ENCODE measurements around the gene SP6.

DNA sequence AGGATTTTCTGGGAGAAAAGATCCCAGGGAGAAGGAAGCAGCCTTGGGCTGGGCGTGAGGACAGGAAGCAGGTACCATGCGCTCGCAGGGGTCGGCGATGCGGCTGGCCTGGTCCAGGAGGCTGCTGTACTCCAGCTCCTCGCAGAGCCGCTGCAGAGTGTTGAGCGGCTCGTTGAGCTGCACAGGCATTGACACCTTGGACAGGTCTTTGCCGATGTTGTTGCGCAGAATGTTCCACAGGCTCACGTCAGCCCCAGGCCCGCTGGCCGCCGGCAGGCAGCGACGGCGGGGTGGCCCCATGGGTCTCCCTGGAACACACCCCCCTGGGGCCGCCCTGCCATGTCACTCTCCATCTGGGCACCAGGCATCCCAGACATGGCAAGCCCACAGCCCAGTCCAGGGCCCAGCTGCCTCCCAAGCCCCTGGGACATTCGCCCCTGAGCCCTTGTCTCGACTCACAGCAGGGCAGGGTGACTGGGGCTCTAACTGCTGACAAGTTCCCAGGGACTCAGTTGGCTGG lies 37.4 kb downstream of the SP6 start:
- TF ChIP-seq, protein P1, sequence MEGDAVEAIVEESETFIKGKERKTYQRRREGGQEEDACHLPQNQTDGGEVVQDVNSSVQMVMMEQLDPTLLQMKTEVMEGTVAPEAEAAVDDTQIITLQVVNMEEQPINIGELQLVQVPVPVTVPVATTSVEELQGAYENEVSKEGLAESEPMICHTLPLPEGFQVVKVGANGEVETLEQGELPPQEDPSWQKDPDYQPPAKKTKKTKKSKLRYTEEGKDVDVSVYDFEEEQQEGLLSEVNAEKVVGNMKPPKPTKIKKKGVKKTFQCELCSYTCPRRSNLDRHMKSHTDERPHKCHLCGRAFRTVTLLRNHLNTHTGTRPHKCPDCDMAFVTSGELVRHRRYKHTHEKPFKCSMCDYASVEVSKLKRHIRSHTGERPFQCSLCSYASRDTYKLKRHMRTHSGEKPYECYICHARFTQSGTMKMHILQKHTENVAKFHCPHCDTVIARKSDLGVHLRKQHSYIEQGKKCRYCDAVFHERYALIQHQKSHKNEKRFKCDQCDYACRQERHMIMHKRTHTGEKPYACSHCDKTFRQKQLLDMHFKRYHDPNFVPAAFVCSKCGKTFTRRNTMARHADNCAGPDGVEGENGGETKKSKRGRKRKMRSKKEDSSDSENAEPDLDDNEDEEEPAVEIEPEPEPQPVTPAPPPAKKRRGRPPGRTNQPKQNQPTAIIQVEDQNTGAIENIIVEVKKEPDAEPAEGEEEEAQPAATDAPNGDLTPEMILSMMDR (IDR thresholded peaks at IDR 0.05): no peak
- no peak for TF ChIP-seq POLR2A (IDR thresholded peaks at IDR 0.05; ENCODE audit: low read depth)
- no peak for TF ChIP-seq POLR2AphosphoS5 (IDR thresholded peaks at IDR 0.05)

Data from esophagus muscularis mucosa (tissue), 3 donors.